HepG2 (cell line): Measurements from ENCODE around the gene ZFAND6. TPM values are rescaled to one million over a fixed set of nuclear protein-coding genes. Genes with fewer than 3 reads are reported as not detected.

ENCODE experiments used
- ATAC-seq: fragments of 200-7000 bp; cut with Tn5 transposase; 3 replicates; pipeline ENCODE4 v1.9.1; 2020; ENCODE audit warnings: mild to moderate bottlenecking, moderate library complexity
- BruUV-seq: library from RNA; stranded (reverse); fragments of 400-500 nt; replicated peaks from 2 replicates; lab custom pipeline; 2021; lab: Mats Ljungman, UMichigan
- CTCF ChIA-PET: fragments of 300-600 bp; formaldehyde crosslinking; extraction: SDS; loops from one replicate; lab custom pipeline; 2021; ENCODE audit warnings: low total read pairs, inconsistent platforms, low intra/inter-chr PET ratio; lab: Yijun Ruan, JAX
- POLR2A ChIA-PET: fragments of 350-600 bp; sonication (Branson Sonifier 250); formaldehyde crosslinking; loops from one replicate; lab custom pipeline; 2020; ENCODE audit warnings: antibody characterized with exemption, inconsistent platforms; lab: Yijun Ruan, JAX
- DNase-seq: peaks from one replicate; pipeline ENCODE4 v3.0.0-alpha.2; 2015; ENCODE audit warnings: low spot score
- FAIRE-seq: peaks from 3 replicates; lab custom pipeline; 2011; peaks lifted over from hg19 to GRCh38; lab: Jason Lieb, UNC
- H2AFZ ChIP-seq: one replicate; pipeline ENCODE4 v1.6.1; 2011; ENCODE audit warnings: low read length, inconsistent platforms
- H3K27ac ChIP-seq: fragments of 300-600 bp; 3 replicates; pipeline ENCODE4 v1.8.0; 2011; ENCODE audit warnings: mixed run types, mild to moderate bottlenecking, mixed read lengths, low read length, inconsistent platforms; ENCODE audit not compliant: insufficient read depth; ENCODE audit errors: extremely low read length
- H3K27me3 ChIP-seq, 2 experiments: fragments of 200-600 bp in 1 of 2; 2 replicates in 1 of 2; 3 replicates in 1 of 2; pipeline versions ENCODE4 v1.6.0 to v1.8.0; 2011; ENCODE audit warnings: low read length in 2 of 2, mild to moderate bottlenecking in 2 of 2, moderate library complexity in 2 of 2, inconsistent platforms in 1 of 2; ENCODE audit not compliant: insufficient read depth in 2 of 2, control insufficient read depth in 1 of 2
- H3K36me3 ChIP-seq, 2 experiments: fragments of 200-600 bp in 1 of 2; replicated peaks in 1 of 2; 2 replicates in 1 of 2; 3 replicates in 1 of 2; pipeline versions ENCODE4 v1.5.1 to v1.8.0; 2011; ENCODE audit warnings: low read length in 2 of 2, inconsistent platforms in 1 of 2; ENCODE audit not compliant: insufficient read depth in 2 of 2, control insufficient read depth in 1 of 2
- H3K4me1 ChIP-seq: 2 replicates; pipeline ENCODE4 v1.5.1; 2012; ENCODE audit warnings: low read length, inconsistent platforms; ENCODE audit not compliant: insufficient read depth
- H3K4me2 ChIP-seq: 2 replicates; pipeline ENCODE4 v1.6.0; 2011; ENCODE audit warnings: low read depth, low read length, inconsistent platforms
- H3K4me3 ChIP-seq, 3 experiments: fragments of 200-600 bp in 1 of 3; sonication (generic), shearing (Covaris generic) in 1 of 3; replicated peaks in 1 of 3; 2 replicates each; pipeline ENCODE4 v1.5.1; 2011 to 2016; ENCODE audit warnings: low read length in 3 of 3, inconsistent platforms in 2 of 3, low read depth in 2 of 3, mild to moderate bottlenecking in 2 of 3, control low read depth in 1 of 3, mixed read lengths in 1 of 3; ENCODE audit not compliant: insufficient read depth in 1 of 3
- H3K79me2 ChIP-seq: one replicate; pipeline ENCODE4 v1.6.1; 2011; ENCODE audit warnings: low read length, inconsistent platforms; ENCODE audit not compliant: insufficient read depth
- H3K9ac ChIP-seq: 2 replicates; pipeline ENCODE4 v1.6.0; 2011; ENCODE audit warnings: mild to moderate bottlenecking, low read depth, low read length, inconsistent platforms; ENCODE audit not compliant: insufficient read depth
- H3K9me3 ChIP-seq: 2 replicates; pipeline ENCODE4 v1.5.1; 2012; ENCODE audit warnings: mild to moderate bottlenecking, low read length
- H4K20me1 ChIP-seq: 2 replicates; pipeline ENCODE4 v1.6.0; 2011; ENCODE audit warnings: inconsistent platforms, mild to moderate bottlenecking, low read length, moderate library complexity; ENCODE audit not compliant: insufficient read depth
- PITX1 ChIP-seq: sonication (generic); formaldehyde crosslinking; IDR thresholded peaks from 2 replicates; pipeline ENCODE4 v1.5.1; 2020; ENCODE audit warnings: mild to moderate bottlenecking, missing genetic modification reagents
- ZNF629 ChIP-seq: sonication (generic); formaldehyde crosslinking; conservative IDR thresholded peaks from 2 replicates; pipeline ENCODE4 v1.5.0; 2020; ENCODE audit warnings: missing genetic modification reagents
- WGBS: methylation state at CpG from one replicate; pipeline ENCODE4 v1.1.6; 2017; ENCODE audit warnings: low lambda C conversion rate; 5-methylcytosine and 5-hydroxymethylcytosine counted together
- in situ Hi-C: cut with HindIII; loops from 2 replicates; pipeline ENCODE4 v1.10.0; 2017; ENCODE audit warnings: low pct_unique_long_range_greater_than_20kb; ENCODE audit not compliant: extremely low pct_ligation_motif_present
- intact Hi-C: fragments of 100-400 bp; cut with micrococcal nuclease; formaldehyde crosslinking; loops from one replicate; pipeline ENCODE4 v1.10.0; 2022; ENCODE audit not compliant: unreplicated experiment
- polyA plus RNA-seq, 8 experiments: library from polyadenylated mRNA; depleted of rRNA in 3 of 8; stranded (reverse) in 7 of 8; unstranded in 1 of 8; fragments of >200 nt; fragmentation: Illumina TruSeq in 4 of 8; extraction: Trizol in 4 of 8; gene quantifications; 2 replicates each; pipeline versions ENCODE4 v1.2.1 to v1.2.3, GENCODE V29; 2011 to 2016; ENCODE audit warnings: low read depth in 4 of 8, missing spikeins in 1 of 8, mixed read lengths in 1 of 8; ENCODE audit not compliant: insufficient read depth in 1 of 8
- total RNA-seq, 5 experiments: library from RNA; depleted of rRNA; stranded (reverse); fragments of >200 nt; fragmentation: Illumina TruSeq; extraction: Trizol; gene quantifications; 2 replicates each; pipeline ENCODE4 v1.2.3, GENCODE V29; 2016; ENCODE audit warnings: low read depth in 1 of 5
- TF ChIP-seq, protein P1 (sequence below): sonication (generic); formaldehyde crosslinking; IDR thresholded peaks from 2 replicates; pipeline ENCODE4 v1.5.1; 2020; ENCODE audit warnings: mild to moderate bottlenecking, moderate library complexity, missing genetic modification reagents
- TF ChIP-seq, protein P2 (sequence below): sonication (generic); formaldehyde crosslinking; IDR thresholded peaks from 2 replicates; pipeline ENCODE4 v1.4.0; 2020; ENCODE audit warnings: missing genetic modification reagents, borderline replicate concordance

ZFAND6 gene
- total and polyA plus RNA-seq, 2 of the 13 experiments (the other 11 are each of a cell fraction or from before 2014, with no cell fraction given) = 84.2 to 115 TPM

DNA sequence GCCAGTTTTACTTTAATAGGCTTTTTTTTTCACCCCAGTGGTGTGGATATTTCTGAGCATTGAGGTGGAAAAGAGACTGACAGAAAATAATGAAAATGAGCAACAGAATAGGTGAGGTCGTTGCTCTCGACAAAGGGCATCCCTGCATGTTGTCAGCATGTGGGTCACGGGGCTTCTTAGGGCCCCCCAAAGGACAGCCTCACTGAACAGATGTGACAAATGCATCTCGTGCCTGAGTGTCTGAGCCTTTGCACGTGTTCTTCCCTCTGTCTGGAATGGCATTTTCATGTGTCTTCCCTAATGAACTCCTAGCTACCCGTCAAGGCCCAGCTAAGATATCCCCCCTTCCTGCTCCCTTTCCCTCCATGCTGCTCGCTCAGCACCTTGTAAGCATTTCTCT lies 125.1 kb downstream of the ZFAND6 start (continued):
- TF ChIP-seq, protein P1, sequence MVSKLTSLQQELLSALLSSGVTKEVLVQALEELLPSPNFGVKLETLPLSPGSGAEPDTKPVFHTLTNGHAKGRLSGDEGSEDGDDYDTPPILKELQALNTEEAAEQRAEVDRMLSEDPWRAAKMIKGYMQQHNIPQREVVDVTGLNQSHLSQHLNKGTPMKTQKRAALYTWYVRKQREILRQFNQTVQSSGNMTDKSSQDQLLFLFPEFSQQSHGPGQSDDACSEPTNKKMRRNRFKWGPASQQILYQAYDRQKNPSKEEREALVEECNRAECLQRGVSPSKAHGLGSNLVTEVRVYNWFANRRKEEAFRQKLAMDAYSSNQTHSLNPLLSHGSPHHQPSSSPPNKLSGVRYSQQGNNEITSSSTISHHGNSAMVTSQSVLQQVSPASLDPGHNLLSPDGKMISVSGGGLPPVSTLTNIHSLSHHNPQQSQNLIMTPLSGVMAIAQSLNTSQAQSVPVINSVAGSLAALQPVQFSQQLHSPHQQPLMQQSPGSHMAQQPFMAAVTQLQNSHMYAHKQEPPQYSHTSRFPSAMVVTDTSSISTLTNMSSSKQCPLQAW (CRISPR knock-in tag) = no peak

DNA sequence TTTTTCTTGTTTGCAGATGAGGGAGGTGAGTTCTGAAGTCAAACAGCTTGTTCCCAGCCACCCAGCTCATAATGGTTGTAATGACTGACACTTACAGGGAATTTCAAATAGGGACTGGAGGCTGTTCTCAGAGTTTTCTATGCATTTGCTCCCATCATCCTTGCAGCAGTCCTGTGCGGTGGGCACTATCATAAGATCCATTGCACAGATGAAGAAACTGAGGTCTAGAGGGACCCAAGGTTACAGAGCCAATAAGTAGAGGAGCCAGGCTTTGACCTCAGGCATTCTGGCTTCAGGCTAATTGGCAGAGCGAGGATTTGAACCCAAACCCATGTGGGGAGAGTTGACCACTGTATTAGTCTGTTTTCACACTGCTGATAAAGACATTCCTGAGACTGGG lies 125.7 kb downstream of the ZFAND6 start:
- no peaks in the 10 kb centered on the region for H4K20me1 ChIP-seq
- H2AFZ ChIP-seq = no peak overlapping the region
- CTCF ChIA-PET = no interaction called here
- WGBS = 100% methylated on average over 2 of the region's 2 CpGs
- H3K4me2 ChIP-seq = no peak overlapping the region
- no peak for ATAC-seq
- H3K36me3 ChIP-seq = peaks cover 24 to 67% of the 10 kb centered on the region in 2 experiments
- FAIRE-seq = no peak
- intact Hi-C loops = no loop called here
- no peak overlapping the region for H3K27ac ChIP-seq
- peaks cover 4% of the 10 kb centered on the region for H3K4me1 ChIP-seq
- no TSS peak for BruUV-seq
- TF ChIP-seq PITX1 (no peak), ZNF629 (CRISPR knock-in tag) (peak; percentile 78)
- TF ChIP-seq, protein P2, sequence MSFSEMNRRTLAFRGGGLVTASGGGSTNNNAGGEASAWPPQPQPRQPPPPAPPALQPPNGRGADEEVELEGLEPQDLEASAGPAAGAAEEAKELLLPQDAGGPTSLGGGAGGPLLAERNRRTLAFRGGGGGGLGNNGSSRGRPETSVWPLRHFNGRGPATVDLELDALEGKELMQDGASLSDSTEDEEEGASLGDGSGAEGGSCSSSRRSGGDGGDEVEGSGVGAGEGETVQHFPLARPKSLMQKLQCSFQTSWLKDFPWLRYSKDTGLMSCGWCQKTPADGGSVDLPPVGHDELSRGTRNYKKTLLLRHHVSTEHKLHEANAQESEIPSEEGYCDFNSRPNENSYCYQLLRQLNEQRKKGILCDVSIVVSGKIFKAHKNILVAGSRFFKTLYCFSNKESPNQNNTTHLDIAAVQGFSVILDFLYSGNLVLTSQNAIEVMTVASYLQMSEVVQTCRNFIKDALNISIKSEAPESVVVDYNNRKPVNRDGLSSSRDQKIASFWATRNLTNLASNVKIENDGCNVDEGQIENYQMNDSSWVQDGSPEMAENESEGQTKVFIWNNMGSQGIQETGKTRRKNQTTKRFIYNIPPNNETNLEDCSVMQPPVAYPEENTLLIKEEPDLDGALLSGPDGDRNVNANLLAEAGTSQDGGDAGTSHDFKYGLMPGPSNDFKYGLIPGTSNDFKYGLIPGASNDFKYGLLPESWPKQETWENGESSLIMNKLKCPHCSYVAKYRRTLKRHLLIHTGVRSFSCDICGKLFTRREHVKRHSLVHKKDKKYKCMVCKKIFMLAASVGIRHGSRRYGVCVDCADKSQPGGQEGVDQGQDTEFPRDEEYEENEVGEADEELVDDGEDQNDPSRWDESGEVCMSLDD (CRISPR knock-in tag) = no peak
- TF ChIP-seq, all 625 proteins: peak for 1
- Histone ChIP-seq H3K79me2 (no peaks in the 10 kb centered on the region), H3K9me3 (no peaks in the 10 kb centered on the region), H3K4me3 (no peak overlapping the region), H3K27me3 (no peaks in the 10 kb centered on the region), H3K9ac (no peak overlapping the region)
- in situ Hi-C loops = no loop called here
- POLR2A ChIA-PET = no interaction called here
- DNase-seq = no peak
